HG03039 (cell line): ENCODE measurements around the gene ZNF497.
A peak's percentile ranks its signal among the peaks of the same experiment; 100 is the strongest.
"Not testable (repeated sequence)": the region's sequence is repeated elsewhere in the genome, so short reads cannot be mapped to it uniquely, and the experiment has no call there.

Experiments
- ATAC-seq: cut with Tn5 transposase; IDR thresholded peaks from one replicate; pipeline ENCODE4 v1.9.1; 2021; ENCODE audit warnings: mild to moderate bottlenecking, moderate library complexity; ENCODE audit not compliant: unreplicated experiment

ZNF497 gene

GRCh38 chr19:58317476-58318072, 45.0 kb downstream of the ZNF497 start:
- no peak for ATAC-seq

- ATAC-seq, result no peak
Observed at GRCh38 chr19:58315580-58315979, 47.0 kb downstream of the ZNF497 start.

GRCh38 chr19:58311345-58311865, 51.1 kb downstream of the ZNF497 start:
- ATAC-seq, result no peak

GRCh38 chr19:58310685-58311084, 51.9 kb downstream of the ZNF497 start:
- not testable (repeated sequence) for ATAC-seq

GRCh38 chr19:58307736-58308135, 54.8 kb downstream of the ZNF497 start:
- no peak for ATAC-seq

GRCh38 chr19:58305932-58306323, 56.6 kb downstream of the ZNF497 start:
- no peak for ATAC-seq

- ATAC-seq, result peak; percentile 93
Observed at GRCh38 chr19:58305065-58305931, 57.3 kb downstream of the ZNF497 start, which contains the start of gene ERVK3-1. Gene ERVK3-1 (plus strand): TSS chr19:58305377. CDS start chr19:58312169, 6,792 bp downstream.

GRCh38 chr19:58304748-58305064, 57.8 kb downstream of the ZNF497 start:
- ATAC-seq, result no peak
